ENCODE data around the gene SUCLA2. TPM values are rescaled to one million over a fixed set of nuclear protein-coding genes. Genes with fewer than 3 reads are reported as not detected.

Gene SUCLA2
- total RNA-seq, 1 donor from 2014 or later, result 41.7 TPM

DNA sequence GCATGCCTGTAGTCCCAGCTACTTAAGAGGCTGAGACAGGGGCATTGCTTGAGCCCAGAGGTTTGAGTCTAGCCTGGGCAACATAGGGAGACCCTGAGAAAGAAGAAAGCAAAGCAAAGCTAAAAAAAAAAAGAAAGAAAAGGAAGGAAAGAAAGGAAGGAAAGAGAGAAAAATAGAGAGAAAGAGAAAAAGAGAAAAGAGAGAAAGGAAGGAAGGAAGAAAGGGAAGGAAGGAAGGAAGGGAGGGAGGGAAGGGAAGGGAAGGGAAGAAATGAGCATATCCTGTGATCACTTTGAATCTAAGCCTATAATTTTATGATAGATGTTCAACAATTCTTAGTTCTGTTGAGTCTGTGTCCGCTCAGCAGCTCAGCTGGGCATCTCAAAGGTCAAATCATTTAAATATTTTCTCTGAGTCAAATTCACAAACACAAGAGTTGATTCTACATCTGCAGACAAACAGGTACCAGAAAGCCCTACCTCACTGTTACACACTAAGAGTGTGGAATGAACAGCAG lies 70.4 kb downstream of the SUCLA2 start:
- no peaks in the 10 kb centered on the region for H3K79me2 ChIP-seq (ENCODE audit: insufficient read depth, low read length)
- Mint-ChIP-seq H3K4me3 (ENCODE audit: unreplicated experiment) (no peak overlapping the region), H3K4me1 (ENCODE audit: low read depth, unreplicated experiment) (peaks cover 17% of the 10 kb centered on the region), H3K9me3 (ENCODE audit: unreplicated experiment) (no peaks in the 10 kb centered on the region), H3K36me3 (ENCODE audit: low read depth, unreplicated experiment) (no peaks in the 10 kb centered on the region), H3K27ac (ENCODE audit: unreplicated experiment) (no peak overlapping the region), H3K27me3 (ENCODE audit: low read depth, unreplicated experiment) (no peaks in the 10 kb centered on the region)
- H4K20me1 ChIP-seq (ENCODE audit: insufficient read depth, low read length), result no peaks in the 10 kb centered on the region
- peaks cover 15% of the 10 kb centered on the region for H3K4me1 ChIP-seq (ENCODE audit: insufficient read depth, low read length)
- no peak for TF ChIP-seq EZH2 (IDR thresholded peaks at IDR 0.05; ENCODE audit: insufficient read depth, low read length)
- TF ChIP-seq, protein P1, sequence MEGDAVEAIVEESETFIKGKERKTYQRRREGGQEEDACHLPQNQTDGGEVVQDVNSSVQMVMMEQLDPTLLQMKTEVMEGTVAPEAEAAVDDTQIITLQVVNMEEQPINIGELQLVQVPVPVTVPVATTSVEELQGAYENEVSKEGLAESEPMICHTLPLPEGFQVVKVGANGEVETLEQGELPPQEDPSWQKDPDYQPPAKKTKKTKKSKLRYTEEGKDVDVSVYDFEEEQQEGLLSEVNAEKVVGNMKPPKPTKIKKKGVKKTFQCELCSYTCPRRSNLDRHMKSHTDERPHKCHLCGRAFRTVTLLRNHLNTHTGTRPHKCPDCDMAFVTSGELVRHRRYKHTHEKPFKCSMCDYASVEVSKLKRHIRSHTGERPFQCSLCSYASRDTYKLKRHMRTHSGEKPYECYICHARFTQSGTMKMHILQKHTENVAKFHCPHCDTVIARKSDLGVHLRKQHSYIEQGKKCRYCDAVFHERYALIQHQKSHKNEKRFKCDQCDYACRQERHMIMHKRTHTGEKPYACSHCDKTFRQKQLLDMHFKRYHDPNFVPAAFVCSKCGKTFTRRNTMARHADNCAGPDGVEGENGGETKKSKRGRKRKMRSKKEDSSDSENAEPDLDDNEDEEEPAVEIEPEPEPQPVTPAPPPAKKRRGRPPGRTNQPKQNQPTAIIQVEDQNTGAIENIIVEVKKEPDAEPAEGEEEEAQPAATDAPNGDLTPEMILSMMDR (IDR thresholded peaks at IDR 0.05; ENCODE audit: insufficient read depth, low read depth, low read length), result no peak
- DNase-seq (ENCODE audit: low read depth) (no peak), FAIRE-seq (no peak)
- no peak overlapping the region for H3K9ac ChIP-seq (ENCODE audit: low read length)
- no peak overlapping the region for H3K4me2 ChIP-seq (ENCODE audit: low read length)
- no peak overlapping the region for H3K4me3 ChIP-seq (ENCODE audit: insufficient read depth, low read depth, low read length)
- H3K9me3 ChIP-seq (ENCODE audit: insufficient read depth, low read depth, low read length), result no peaks in the 10 kb centered on the region
- no peak overlapping the region for H2AFZ ChIP-seq (ENCODE audit: low read depth, low read length)
- no peaks in the 10 kb centered on the region for H3K27me3 ChIP-seq (ENCODE audit: insufficient read depth, low read length)
- H3K36me3 ChIP-seq (ENCODE audit: insufficient read depth, low read length), result no peaks in the 10 kb centered on the region
- no peak overlapping the region for H3K27ac ChIP-seq (ENCODE audit: low read depth, low read length)

DNA sequence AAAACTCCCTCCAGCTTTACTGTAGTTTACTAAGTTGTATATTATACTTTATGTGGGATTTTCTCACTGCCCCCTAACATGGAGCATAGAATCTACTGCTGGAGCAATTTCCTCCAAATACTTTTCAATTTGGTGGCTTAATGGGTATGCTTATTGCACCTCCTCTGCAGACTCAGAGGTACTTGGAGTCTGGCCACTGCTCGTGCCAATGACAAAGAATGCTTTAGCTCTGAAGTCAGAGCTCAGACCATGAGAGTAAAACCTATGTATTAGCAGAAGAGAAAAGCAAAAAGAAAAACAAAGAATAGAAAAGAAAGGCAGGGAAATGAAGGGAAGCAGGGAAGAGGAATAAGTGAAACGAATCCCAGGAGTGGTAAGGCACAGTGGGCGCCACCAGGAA lies 71.9 kb downstream of the SUCLA2 start:
- Histone ChIP-seq H2AFZ (ENCODE audit: low read depth, low read length) (no peak overlapping the region), H3K27ac (ENCODE audit: low read depth, low read length) (no peak overlapping the region), H3K9ac (ENCODE audit: low read length) (no peak overlapping the region), H3K4me3 (ENCODE audit: insufficient read depth, low read depth, low read length) (no peak overlapping the region), H3K9me3 (ENCODE audit: insufficient read depth, low read depth, low read length) (no peaks in the 10 kb centered on the region), H3K4me2 (ENCODE audit: low read length) (peak overlapping the region; percentile 1), H3K4me1 (ENCODE audit: insufficient read depth, low read length) (peaks cover 9% of the 10 kb centered on the region), H3K27me3 (ENCODE audit: insufficient read depth, low read length) (no peaks in the 10 kb centered on the region), H4K20me1 (ENCODE audit: insufficient read depth, low read length) (no peaks in the 10 kb centered on the region), H3K36me3 (ENCODE audit: insufficient read depth, low read length) (no peaks in the 10 kb centered on the region), H3K79me2 (ENCODE audit: insufficient read depth, low read length) (no peaks in the 10 kb centered on the region)
- no peaks in the 10 kb centered on the region for H3K27me3 Mint-ChIP-seq (ENCODE audit: low read depth, unreplicated experiment)
- peak; percentile 14 for DNase-seq (ENCODE audit: low read depth)
- H3K4me1 Mint-ChIP-seq (ENCODE audit: low read depth, unreplicated experiment), result peaks cover 11% of the 10 kb centered on the region
- TF ChIP-seq, protein P1 (IDR thresholded peaks at IDR 0.05; ENCODE audit: insufficient read depth, low read depth, low read length), result no peak
- TF ChIP-seq EZH2 (IDR thresholded peaks at IDR 0.05; ENCODE audit: insufficient read depth, low read length), result no peak
- no peaks in the 10 kb centered on the region for H3K9me3 Mint-ChIP-seq (ENCODE audit: unreplicated experiment)
- no peak for FAIRE-seq
- H3K27ac Mint-ChIP-seq (ENCODE audit: unreplicated experiment), result no peak overlapping the region
- H3K4me3 Mint-ChIP-seq (ENCODE audit: unreplicated experiment), result no peak overlapping the region
- no peaks in the 10 kb centered on the region for H3K36me3 Mint-ChIP-seq (ENCODE audit: low read depth, unreplicated experiment)

DNA sequence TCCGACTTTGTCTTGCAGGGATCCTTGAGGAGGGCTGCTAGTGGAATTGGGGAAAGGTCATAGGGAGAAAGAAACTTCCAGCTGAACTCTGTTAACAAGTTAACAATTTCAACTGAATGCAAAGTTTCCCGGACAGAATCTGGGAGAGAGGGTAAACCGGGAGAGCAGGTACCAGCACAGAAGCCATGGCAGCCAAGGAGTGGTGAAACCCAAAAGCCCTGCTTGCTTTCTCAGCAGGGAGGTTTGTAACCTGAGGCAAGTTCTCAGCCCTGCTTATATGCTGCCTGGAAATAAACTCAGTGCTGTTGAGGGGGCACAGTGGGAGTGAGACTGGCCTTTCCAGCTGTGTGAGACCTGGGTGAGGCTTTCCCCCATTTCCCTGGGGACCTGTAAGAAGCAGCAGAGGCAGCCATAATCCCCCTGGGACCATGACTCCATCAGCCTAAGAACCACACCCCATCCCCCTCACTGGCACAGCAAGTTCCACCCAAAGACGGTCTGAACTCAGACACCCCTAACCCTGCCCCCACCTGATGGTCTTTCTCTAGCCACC lies 84.0 kb downstream of the SUCLA2 start:
- TF ChIP-seq EZH2 (IDR thresholded peaks at IDR 0.05; ENCODE audit: insufficient read depth, low read length), result no peak
- TF ChIP-seq, protein P1 (IDR thresholded peaks at IDR 0.05; ENCODE audit: insufficient read depth, low read depth, low read length), result no peak
- H3K9me3 ChIP-seq (ENCODE audit: insufficient read depth, low read depth, low read length), result no peaks in the 10 kb centered on the region
- no peaks in the 10 kb centered on the region for H3K4me1 ChIP-seq (ENCODE audit: insufficient read depth, low read length)
- no peak overlapping the region for H3K27ac ChIP-seq (ENCODE audit: low read depth, low read length)
- no peaks in the 10 kb centered on the region for H3K4me1 Mint-ChIP-seq (ENCODE audit: low read depth, unreplicated experiment)
- no peaks in the 10 kb centered on the region for H4K20me1 ChIP-seq (ENCODE audit: insufficient read depth, low read length)
- no peak overlapping the region for H3K9ac ChIP-seq (ENCODE audit: low read length)
- no peaks in the 10 kb centered on the region for H3K27me3 Mint-ChIP-seq (ENCODE audit: low read depth, unreplicated experiment)
- no peak overlapping the region for H2AFZ ChIP-seq (ENCODE audit: low read depth, low read length)
- H3K27me3 ChIP-seq (ENCODE audit: insufficient read depth, low read length), result no peaks in the 10 kb centered on the region
- FAIRE-seq (no peak), DNase-seq (ENCODE audit: low read depth) (no peak)
- H3K4me2 ChIP-seq (ENCODE audit: low read length), result no peak overlapping the region
- H3K27ac Mint-ChIP-seq (ENCODE audit: unreplicated experiment), result no peak overlapping the region
- no peaks in the 10 kb centered on the region for H3K36me3 ChIP-seq (ENCODE audit: insufficient read depth, low read length)
- H3K4me3 Mint-ChIP-seq (ENCODE audit: unreplicated experiment), result no peak overlapping the region
- H3K9me3 Mint-ChIP-seq (ENCODE audit: unreplicated experiment), result peaks cover 12% of the 10 kb centered on the region
- H3K36me3 Mint-ChIP-seq (ENCODE audit: low read depth, unreplicated experiment), result no peaks in the 10 kb centered on the region
- no peak overlapping the region for H3K4me3 ChIP-seq (ENCODE audit: insufficient read depth, low read depth, low read length)
- no peaks in the 10 kb centered on the region for H3K79me2 ChIP-seq (ENCODE audit: insufficient read depth, low read length)

Measured in astrocyte (in vitro differentiated cells and primary cell).